Measurements from ENCODE around the gene TFEB.

Gene TFEB

GRCh38 chr6:41756354-41756753 is 20.9 kb upstream of the TFEB start:
- no peak overlapping the region for H3K4me3 Mint-ChIP-seq
- H3K27ac Mint-ChIP-seq, result no peak overlapping the region
- H3K4me1 Mint-ChIP-seq (ENCODE audit: low read depth), result no peaks in the 10 kb centered on the region
- H3K27me3 Mint-ChIP-seq, result peaks cover 9% of the 10 kb centered on the region
- intact Hi-C loops (cut with micrococcal nuclease), result no loop called here
- H3K9me3 Mint-ChIP-seq, result no peaks in the 10 kb centered on the region
- H3K36me3 Mint-ChIP-seq (ENCODE audit: low read depth), result no peaks in the 10 kb centered on the region

DNA sequence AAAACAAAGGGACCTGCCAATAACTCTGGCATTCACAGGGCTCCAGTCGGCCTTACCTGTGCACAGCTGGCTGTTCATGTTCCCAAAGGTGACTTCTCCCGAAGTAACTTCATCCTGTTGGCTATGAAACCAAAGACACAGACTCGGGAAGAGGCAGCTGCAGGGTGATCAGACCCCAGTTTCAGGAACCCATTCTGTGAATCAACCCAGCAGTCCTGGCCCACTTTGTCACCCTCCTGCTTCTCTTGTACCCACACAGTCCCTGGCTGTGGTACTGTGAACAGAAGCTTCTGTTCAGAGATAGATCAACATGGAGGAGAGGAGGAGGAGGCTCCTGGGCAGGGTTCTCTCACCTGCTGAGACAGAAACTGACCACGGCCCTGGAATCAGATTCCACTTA is 20.5 kb upstream of the TFEB start:
- no peak overlapping the region for H3K27ac Mint-ChIP-seq
- no peaks in the 10 kb centered on the region for H3K9me3 Mint-ChIP-seq
- intact Hi-C loops (cut with micrococcal nuclease), result no loop called here
- no peaks in the 10 kb centered on the region for H3K36me3 Mint-ChIP-seq (ENCODE audit: low read depth)
- no peaks in the 10 kb centered on the region for H3K4me1 Mint-ChIP-seq (ENCODE audit: low read depth)
- H3K4me3 Mint-ChIP-seq, result no peak overlapping the region
- H3K27me3 Mint-ChIP-seq, result peaks cover 8% of the 10 kb centered on the region

DNA sequence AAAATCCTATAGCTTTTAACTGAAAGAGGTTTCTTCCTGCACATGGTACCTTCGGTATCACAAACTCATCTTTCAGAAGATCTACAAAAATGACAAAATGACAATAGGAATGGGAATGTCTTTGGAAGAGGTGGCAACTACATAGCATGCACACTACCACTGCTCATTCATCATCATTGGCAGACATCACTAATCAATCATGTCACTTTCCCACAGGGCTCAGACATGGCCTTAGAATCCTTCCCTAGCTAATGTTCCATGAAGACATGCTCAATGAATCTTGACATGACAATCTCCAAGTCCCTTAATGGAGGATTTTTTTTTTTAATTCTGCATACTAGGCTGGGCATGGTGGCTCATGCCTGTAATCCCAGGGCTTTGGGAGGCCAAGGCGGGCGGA is 15.0 kb upstream of the TFEB start:
- Mint-ChIP-seq H3K27me3 (peaks cover 7% of the 10 kb centered on the region), H3K4me3 (no peak overlapping the region), H3K36me3 (ENCODE audit: low read depth) (no peaks in the 10 kb centered on the region), H3K27ac (no peak overlapping the region), H3K4me1 (ENCODE audit: low read depth) (no peaks in the 10 kb centered on the region), H3K9me3 (no peaks in the 10 kb centered on the region)
- intact Hi-C loops (cut with micrococcal nuclease), result no loop called here

DNA sequence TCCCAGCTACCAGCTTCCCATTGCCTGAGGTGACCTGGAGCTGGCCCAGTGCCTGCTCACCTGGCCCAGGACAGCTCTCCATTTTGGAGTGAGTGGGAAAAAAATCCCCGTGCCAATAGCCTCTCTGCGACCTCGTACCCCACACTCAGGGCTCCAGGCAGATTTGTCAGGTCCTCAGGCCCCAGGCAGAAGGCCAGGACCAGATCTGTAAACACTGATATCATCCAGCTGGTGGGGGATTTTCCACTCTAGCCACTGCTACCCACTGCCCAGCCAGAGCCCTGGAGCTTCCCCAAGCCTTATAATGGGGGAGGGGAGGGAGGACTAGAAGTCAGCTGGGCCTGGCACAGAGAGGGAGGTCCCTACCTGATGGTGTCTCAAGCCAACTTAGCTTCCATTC is 13.1 kb upstream of the TFEB start:
- intact Hi-C loops (cut with micrococcal nuclease), result no loop called here
- Mint-ChIP-seq H3K36me3 (ENCODE audit: low read depth) (no peaks in the 10 kb centered on the region), H3K27me3 (peaks cover 4% of the 10 kb centered on the region), H3K4me3 (no peak overlapping the region), H3K9me3 (no peaks in the 10 kb centered on the region), H3K4me1 (ENCODE audit: low read depth) (peaks cover 7% of the 10 kb centered on the region), H3K27ac (no peak overlapping the region)

GRCh38 chr6:41748102-41748477 is 12.7 kb upstream of the TFEB start:
- intact Hi-C loops (cut with micrococcal nuclease), result no loop called here
- H3K27ac Mint-ChIP-seq, result no peak overlapping the region
- H3K27me3 Mint-ChIP-seq, result peaks cover 3% of the 10 kb centered on the region
- peaks cover 7% of the 10 kb centered on the region for H3K4me1 Mint-ChIP-seq (ENCODE audit: low read depth)
- no peaks in the 10 kb centered on the region for H3K9me3 Mint-ChIP-seq
- H3K4me3 Mint-ChIP-seq, result no peak overlapping the region
- H3K36me3 Mint-ChIP-seq (ENCODE audit: low read depth), result no peaks in the 10 kb centered on the region

DNA sequence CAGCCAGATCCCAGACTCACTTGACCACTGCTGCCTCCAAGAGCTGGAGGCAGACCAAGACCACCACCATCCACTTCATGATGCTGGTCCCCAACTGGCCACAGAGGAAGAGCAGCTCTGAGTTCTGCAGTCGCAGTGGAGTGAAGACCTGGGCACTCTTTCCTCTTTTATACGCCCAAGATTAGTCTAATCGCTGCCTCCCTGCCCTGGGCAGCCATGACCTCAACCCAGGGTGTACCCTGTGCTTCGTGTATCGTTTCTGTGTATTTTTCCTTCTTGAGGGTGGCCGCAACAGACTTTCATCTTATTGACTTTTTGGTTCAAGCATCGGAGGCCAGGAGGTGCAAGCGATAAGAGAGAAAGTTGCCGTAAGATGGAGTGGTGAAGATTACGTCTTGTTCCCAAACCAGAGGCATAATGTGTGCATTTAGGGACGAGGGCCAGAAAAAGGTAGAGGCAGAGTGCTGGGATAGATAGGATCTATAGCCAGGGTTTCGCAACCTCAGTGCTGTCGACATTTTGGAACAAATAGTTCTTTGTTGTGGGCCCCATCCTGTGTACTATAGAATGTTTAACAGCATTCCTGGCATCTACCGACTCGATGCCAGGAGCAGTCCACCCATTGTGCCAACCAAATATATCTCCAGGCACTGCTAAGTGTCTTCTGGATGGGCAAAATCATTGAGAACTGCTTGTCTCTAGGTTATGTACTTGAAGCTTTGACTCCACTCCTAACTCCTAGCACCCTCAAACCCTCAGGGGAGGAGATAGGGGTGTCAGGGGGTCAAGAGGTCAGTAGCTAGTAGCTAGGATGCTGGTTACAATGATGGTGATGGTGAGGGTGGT is 12.1 kb upstream of the TFEB start, which contains the start of gene PGC:
Gene PGC (minus strand): TSS at position 142 of the 846 bp plus-strand sequence. CDS start 63 bp downstream, at position 79.
- H3K27me3 Mint-ChIP-seq, result peaks cover 1% of the 10 kb centered on the region
- H3K4me3 Mint-ChIP-seq, result no peak within 1 kb of the TSS
- intact Hi-C loops (cut with micrococcal nuclease), result no loop called here
- H3K4me1 Mint-ChIP-seq (ENCODE audit: low read depth), result peaks cover 7% of the 10 kb centered on the region
- H3K9me3 Mint-ChIP-seq, result no peaks in the 10 kb centered on the region
- H3K36me3 Mint-ChIP-seq (ENCODE audit: low read depth), result no peaks in the 10 kb centered on the region
- H3K27ac Mint-ChIP-seq, result no peak within 1 kb of the TSS

- intact Hi-C loops (cut with micrococcal nuclease), result no loop called here
- Mint-ChIP-seq H3K27ac (no peak overlapping the region), H3K36me3 (ENCODE audit: low read depth) (no peaks in the 10 kb centered on the region), H3K4me1 (ENCODE audit: low read depth) (peaks cover 14% of the 10 kb centered on the region), H3K9me3 (no peaks in the 10 kb centered on the region), H3K27me3 (peaks cover 1% of the 10 kb centered on the region), H3K4me3 (no peak overlapping the region)
Observed at GRCh38 chr6:41746107-41746506, 10.7 kb upstream of the TFEB start.

DNA sequence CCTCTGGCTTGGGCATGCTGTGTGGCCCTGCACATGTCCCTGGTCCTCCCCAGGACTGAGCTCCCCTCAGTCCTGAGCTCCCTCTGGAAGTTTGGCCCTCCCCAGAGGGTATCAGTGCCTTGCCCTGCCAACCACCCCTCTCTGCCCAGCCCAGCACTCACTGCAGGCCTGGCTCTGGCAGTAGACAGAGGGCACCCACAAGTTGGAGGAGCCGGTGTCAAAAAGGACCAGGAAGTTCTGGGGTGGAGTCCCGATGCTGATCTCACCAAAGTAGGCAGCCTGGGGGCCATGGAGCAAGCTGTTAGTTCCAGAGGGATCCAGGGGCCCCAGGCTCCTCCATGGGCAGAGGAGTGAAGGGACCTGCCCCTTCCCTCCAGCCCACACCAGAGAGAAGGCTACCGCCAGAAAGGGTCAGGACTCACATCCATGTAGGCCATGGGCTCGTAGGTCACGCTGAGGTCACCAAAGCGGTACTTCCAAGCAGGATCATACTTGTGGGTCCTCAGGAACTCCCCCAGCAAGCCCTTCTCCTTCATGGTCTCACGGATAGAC is 8.9 kb upstream of the TFEB start:
- H3K27ac Mint-ChIP-seq, result no peak overlapping the region
- H3K4me1 Mint-ChIP-seq (ENCODE audit: low read depth), result peaks cover 14% of the 10 kb centered on the region
- H3K36me3 Mint-ChIP-seq (ENCODE audit: low read depth), result no peaks in the 10 kb centered on the region
- H3K9me3 Mint-ChIP-seq, result no peaks in the 10 kb centered on the region
- no peak overlapping the region for H3K4me3 Mint-ChIP-seq
- intact Hi-C loops (cut with micrococcal nuclease), result no loop called here
- H3K27me3 Mint-ChIP-seq, result no peaks in the 10 kb centered on the region

- intact Hi-C loops (cut with micrococcal nuclease), result no loop called here
- Mint-ChIP-seq H3K27ac (no peak overlapping the region), H3K36me3 (ENCODE audit: low read depth) (no peaks in the 10 kb centered on the region), H3K4me3 (no peak overlapping the region), H3K27me3 (no peaks in the 10 kb centered on the region), H3K4me1 (ENCODE audit: low read depth) (peaks cover 14% of the 10 kb centered on the region), H3K9me3 (no peaks in the 10 kb centered on the region)
Observed at GRCh38 chr6:41743406-41744235, 8.2 kb upstream of the TFEB start.

DNA sequence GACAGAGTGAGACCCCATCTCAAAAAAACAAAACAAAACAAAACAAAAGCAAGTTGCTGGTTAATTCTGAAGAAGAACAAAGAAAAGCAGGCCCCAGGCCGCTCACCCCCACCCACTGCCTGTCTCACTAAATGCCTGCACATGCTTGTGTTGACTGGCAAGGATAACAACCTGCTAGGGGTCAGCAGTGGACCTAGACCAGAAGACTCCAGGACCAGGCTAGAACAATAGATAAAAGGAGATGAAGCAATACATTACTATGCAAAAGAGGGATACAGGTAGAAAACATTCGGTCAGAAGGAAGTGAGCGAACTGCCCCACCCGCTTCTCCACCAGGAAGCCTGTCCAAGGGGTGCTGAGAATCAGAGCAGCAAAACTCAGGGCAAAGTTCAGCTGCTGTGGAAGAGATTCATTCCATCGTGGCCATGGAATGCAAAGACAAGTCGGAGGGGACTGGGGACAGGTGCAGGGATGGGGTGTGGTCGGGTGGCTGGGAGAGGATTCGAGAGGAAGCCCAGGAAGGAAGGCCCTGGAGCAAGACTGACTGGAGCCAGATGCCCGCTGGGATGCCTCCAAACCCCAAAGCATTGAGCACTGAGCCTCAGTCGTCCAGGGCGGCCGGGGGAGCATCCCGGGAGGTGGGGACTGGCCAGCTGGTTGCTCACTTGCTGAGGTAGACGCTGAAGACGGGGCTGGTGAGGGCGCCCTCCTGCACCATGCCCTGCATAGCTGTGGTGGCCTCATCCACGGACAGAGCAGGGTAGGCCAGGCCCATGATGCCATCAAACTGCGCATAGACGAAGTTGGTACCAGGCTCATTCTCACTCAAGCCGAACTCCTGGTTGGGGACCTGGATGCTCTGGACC is 6.5 kb upstream of the TFEB start:
- H3K27ac Mint-ChIP-seq, result no peak overlapping the region
- peaks cover 14% of the 10 kb centered on the region for H3K4me1 Mint-ChIP-seq (ENCODE audit: low read depth)
- intact Hi-C loops (cut with micrococcal nuclease), result no loop called here
- no peaks in the 10 kb centered on the region for H3K36me3 Mint-ChIP-seq (ENCODE audit: low read depth)
- no peaks in the 10 kb centered on the region for H3K9me3 Mint-ChIP-seq
- H3K4me3 Mint-ChIP-seq, result no peak overlapping the region
- no peaks in the 10 kb centered on the region for H3K27me3 Mint-ChIP-seq

GRCh38 chr6:41740366-41741162 is 5.2 kb upstream of the TFEB start:
- Mint-ChIP-seq H3K27me3 (no peaks in the 10 kb centered on the region), H3K9me3 (no peaks in the 10 kb centered on the region), H3K4me1 (ENCODE audit: low read depth) (peaks cover 24% of the 10 kb centered on the region), H3K4me3 (no peak overlapping the region), H3K36me3 (ENCODE audit: low read depth) (no peaks in the 10 kb centered on the region), H3K27ac (no peak overlapping the region)
- intact Hi-C loops (cut with micrococcal nuclease), result no loop called here

DNA sequence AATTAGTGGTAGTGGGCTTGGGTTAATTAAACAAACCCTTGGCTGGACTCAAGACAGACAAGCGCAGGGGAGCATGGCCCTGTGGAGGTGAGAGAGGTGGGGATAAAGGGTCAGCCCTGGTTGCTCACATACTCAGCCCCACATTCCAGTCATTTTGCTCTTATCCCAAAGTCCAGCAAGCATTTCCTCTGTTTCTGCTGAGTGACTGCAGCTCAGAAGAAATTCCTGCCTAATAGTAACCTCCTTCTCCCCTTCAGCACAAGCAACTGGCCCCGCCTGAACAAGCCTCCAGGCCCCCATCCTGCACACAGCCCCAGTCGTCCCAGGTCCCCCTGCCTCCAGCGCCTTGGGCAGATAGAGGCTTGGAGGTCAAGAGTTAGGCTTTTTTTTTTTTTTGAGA is 3.6 kb upstream of the TFEB start:
- Mint-ChIP-seq H3K4me3 (no peak overlapping the region), H3K27ac (no peak overlapping the region), H3K36me3 (ENCODE audit: low read depth) (no peaks in the 10 kb centered on the region), H3K4me1 (ENCODE audit: low read depth) (peaks cover 18% of the 10 kb centered on the region), H3K27me3 (no peaks in the 10 kb centered on the region), H3K9me3 (no peaks in the 10 kb centered on the region)
- intact Hi-C loops (cut with micrococcal nuclease), result no loop called here

- H3K4me3 Mint-ChIP-seq, result no peak overlapping the region
- no peaks in the 10 kb centered on the region for H3K9me3 Mint-ChIP-seq
- H3K27me3 Mint-ChIP-seq, result no peaks in the 10 kb centered on the region
- peaks cover under 1% of the 10 kb centered on the region for H3K36me3 Mint-ChIP-seq (ENCODE audit: low read depth)
- intact Hi-C loops (cut with micrococcal nuclease), result no loop called here
- peaks cover 32% of the 10 kb centered on the region for H3K4me1 Mint-ChIP-seq (ENCODE audit: low read depth)
- H3K27ac Mint-ChIP-seq, result no peak overlapping the region
Observed at GRCh38 chr6:41737591-41738130, 2.3 kb upstream of the TFEB start.

Measured in dendritic cell treated with granulocyte-macrophage colony-stimulating factor and Interleukin-4, amounts not matched to agents 40 ng/mL and 50 ng/mL, for 4 days (primary cell).